HepG2 (cell line): Measurements from ENCODE around the gene NOSIP. TPM values are rescaled to one million over a fixed set of nuclear protein-coding genes. Genes with fewer than 3 reads are reported as not detected.

ENCODE experiments used
- CHCHD3 ChIP-seq: sonication (generic); formaldehyde crosslinking; IDR thresholded peaks from 2 replicates; pipeline ENCODE4 v1.8.0; 2022; ENCODE audit warnings: mild to moderate bottlenecking, missing genetic modification reagents, moderate library complexity
- E2F1 ChIP-seq: sonication (generic); formaldehyde crosslinking; IDR thresholded peaks from 2 replicates; pipeline ENCODE4 v1.5.0; 2020; ENCODE audit warnings: missing genetic modification reagents
- ELF3 ChIP-seq: IDR thresholded peaks from 2 replicates; pipeline ENCODE4 v1.6.1; 2016; ENCODE audit warnings: missing genetic modification reagents, missing compliant biosample characterization
- HHEX ChIP-seq: IDR thresholded peaks from 2 replicates; pipeline ENCODE4 v1.6.1; 2016; ENCODE audit warnings: control low read depth
- HMGXB4 ChIP-seq, 2 experiments: sonication (generic) in 1 of 2; formaldehyde crosslinking in 1 of 2; IDR thresholded peaks; 2 replicates each; pipeline versions ENCODE4 v1.4.0 to v1.6.1; 2018 to 2020; ENCODE audit warnings: missing genetic modification reagents in 2 of 2, borderline replicate concordance in 1 of 2, low read depth in 1 of 2, mild to moderate bottlenecking in 1 of 2, missing biosample characterization in 1 of 2
- LRRFIP1 ChIP-seq: sonication (generic); formaldehyde crosslinking; conservative IDR thresholded peaks from 2 replicates; pipeline ENCODE4 v1.4.0; 2020; ENCODE audit warnings: missing genetic modification reagents
- MED1 ChIP-seq: sonication (generic); formaldehyde crosslinking; IDR thresholded peaks from 2 replicates; pipeline ENCODE4 v1.4.0; 2020; ENCODE audit warnings: missing genetic modification reagents
- NFE2L2 ChIP-seq: fragments of 150-350 bp; IDR thresholded peaks from 2 replicates; pipeline ENCODE4 v1.6.1; 2014; ENCODE audit warnings: low read length
- PCBP2 ChIP-seq: fragments of 200-400 bp; formaldehyde crosslinking; optimal IDR thresholded peaks from 2 replicates; pipeline ENCODE3; 2018; ENCODE audit warnings: low read length, low read depth; ENCODE audit not compliant: poor library complexity, severe bottlenecking
- SMARCC2 ChIP-seq: fragments of 450-650 bp; IDR thresholded peaks from 2 replicates; pipeline ENCODE4 v1.6.1; 2017; ENCODE audit warnings: antibody characterized with exemption, mild to moderate bottlenecking
- SOX5 ChIP-seq: IDR thresholded peaks from 2 replicates; pipeline ENCODE4 v1.6.1; 2016; ENCODE audit warnings: borderline replicate concordance
- WIZ ChIP-seq: sonication (generic); formaldehyde crosslinking; IDR thresholded peaks from 2 replicates; pipeline ENCODE4 v1.5.1; 2020; ENCODE audit warnings: mild to moderate bottlenecking, missing genetic modification reagents
- ZFP36 ChIP-seq: fragments of 150-350 bp; IDR thresholded peaks from 2 replicates; pipeline ENCODE4 v1.6.1; 2018; ENCODE audit warnings: borderline replicate concordance, low read length, low read depth; ENCODE audit not compliant: partially characterized antibody
- ZMAT5 ChIP-seq: sonication (generic); formaldehyde crosslinking; IDR thresholded peaks from 2 replicates; pipeline ENCODE4 v1.5.0; 2020; ENCODE audit warnings: mild to moderate bottlenecking, low read depth, missing genetic modification reagents, borderline replicate concordance
- ZNF605 ChIP-seq: sonication (generic); formaldehyde crosslinking; IDR thresholded peaks from 2 replicates; pipeline ENCODE4 v1.8.0; 2022; ENCODE audit warnings: mild to moderate bottlenecking, missing genetic modification reagents
- ZNF644 ChIP-seq: IDR thresholded peaks from 2 replicates; pipeline ENCODE4 v1.6.1; 2016; ENCODE audit warnings: low read depth
- ZNF784 ChIP-seq: sonication (generic); formaldehyde crosslinking; IDR thresholded peaks from 2 replicates; pipeline ENCODE4 v1.5.1; 2020; ENCODE audit warnings: missing genetic modification reagents, mild to moderate bottlenecking, borderline replicate concordance
- ZXDC ChIP-seq: sonication (generic); formaldehyde crosslinking; IDR thresholded peaks from 2 replicates; pipeline ENCODE4 v1.5.0; 2020; ENCODE audit warnings: mild to moderate bottlenecking, missing genetic modification reagents
- polyA plus RNA-seq, 8 experiments: library from polyadenylated mRNA; depleted of rRNA in 3 of 8; stranded (reverse) in 7 of 8; unstranded in 1 of 8; fragments of >200 nt; fragmentation: Illumina TruSeq in 4 of 8; extraction: Trizol in 4 of 8; gene quantifications; 2 replicates each; pipeline versions ENCODE4 v1.2.1 to v1.2.3, GENCODE V29; 2011 to 2016; ENCODE audit warnings: low read depth in 4 of 8, missing spikeins in 1 of 8, mixed read lengths in 1 of 8; ENCODE audit not compliant: insufficient read depth in 1 of 8
- total RNA-seq, 5 experiments: library from RNA; depleted of rRNA; stranded (reverse); fragments of >200 nt; fragmentation: Illumina TruSeq; extraction: Trizol; gene quantifications; 2 replicates each; pipeline ENCODE4 v1.2.3, GENCODE V29; 2016; ENCODE audit warnings: low read depth in 1 of 5

NOSIP gene
- total and polyA plus RNA-seq, 2 of the 13 experiments (the other 11 are each of a cell fraction or from before 2014, with no cell fraction given): 54.3 to 78.0 TPM

GRCh38 chr19:49580264-49581006 lies at the start of gene NOSIP (continued):
- TF ChIP-seq LRRFIP1 (CRISPR knock-in tag): no peak
- TF ChIP-seq NFE2L2: no peak
- TF ChIP-seq MED1 (CRISPR knock-in tag): peak; percentile 75
- TF ChIP-seq E2F1: no peak
- TF ChIP-seq ZFP36: no peak
- no peak for TF ChIP-seq PCBP2
- TF ChIP-seq CHCHD3 (CRISPR knock-in tag): no peak
- TF ChIP-seq HHEX (CRISPR knock-in tag): no peak
- TF ChIP-seq ELF3 (CRISPR knock-in tag): peak; percentile 77
- no peak for TF ChIP-seq ZNF644 (CRISPR knock-in tag)
- no peak for TF ChIP-seq SMARCC2
- TF ChIP-seq ZNF784 (CRISPR knock-in tag): no peak; the same call in 1 of the 2 replicates
- peak; percentile 52; the same call in 1 of the 2 replicates for TF ChIP-seq SOX5
- TF ChIP-seq HMGXB4 (CRISPR knock-in tag; IDR thresholded peaks at IDR 0.05; ENCODE audit: borderline replicate concordance in 1 of 2, low read depth in 1 of 2): peak; percentile 74 to 76; a peak in 3 of 4 replicates
- peak; percentile 63 for TF ChIP-seq ZNF605 (CRISPR knock-in tag)
- TF ChIP-seq ZMAT5: no peak
- TF ChIP-seq ZXDC: 0 out of 2 replicates have a peak, but pooled peaks have one; percentile 56
- no peak for TF ChIP-seq WIZ (CRISPR knock-in tag)
